ENCODE data around the gene TAOK2.

TAOK2 gene

GRCh38 chr16:29987371-29988085 lies 13.9 kb downstream of the TAOK2 start:
- DNase-seq (ENCODE audit: low read depth in 2 of 3, low spot score in 1 of 3): no peak

DNA sequence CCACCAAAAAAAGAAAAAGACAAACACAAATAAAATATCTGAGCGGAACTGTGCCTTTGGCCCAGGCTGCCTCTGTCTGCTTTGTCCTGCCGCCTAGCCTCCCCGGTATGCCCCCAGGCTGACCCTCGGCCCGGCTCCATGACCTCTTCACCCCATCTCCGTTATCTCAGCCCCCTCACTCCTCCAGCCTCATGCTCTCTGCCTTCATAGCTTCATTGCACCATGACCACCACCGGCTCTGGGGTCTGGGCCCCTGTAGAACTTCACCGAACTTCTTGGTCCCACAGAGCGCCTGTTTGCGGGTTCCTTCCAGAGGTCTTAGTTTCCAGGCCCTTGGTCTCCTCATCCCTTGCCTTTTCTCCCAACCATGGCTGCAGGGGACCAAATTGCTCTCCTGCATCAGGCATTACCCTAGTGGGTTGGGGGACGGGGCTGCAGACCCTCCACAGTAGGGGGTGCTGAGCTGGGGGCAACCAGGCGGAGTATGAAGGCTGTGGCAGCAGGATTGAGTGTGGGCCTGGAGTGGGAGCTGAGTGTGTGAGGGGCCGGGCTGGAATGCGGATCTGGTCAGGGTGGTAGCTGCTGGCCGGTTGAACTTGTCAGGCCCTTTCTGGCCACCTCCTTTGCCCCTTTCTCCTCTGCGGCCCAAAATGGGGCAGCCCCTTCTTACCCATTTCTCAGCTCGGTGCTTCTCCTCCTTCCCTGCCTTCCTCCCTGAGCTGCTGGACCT lies 14.8 kb downstream of the TAOK2 start:
- no peak for DNase-seq (ENCODE audit: low read depth in 2 of 3, low spot score in 1 of 3)

GRCh38 chr16:29989111-29989858 lies 15.6 kb downstream of the TAOK2 start:
- no peak for DNase-seq (ENCODE audit: low read depth in 2 of 3, low spot score in 1 of 3)

DNA sequence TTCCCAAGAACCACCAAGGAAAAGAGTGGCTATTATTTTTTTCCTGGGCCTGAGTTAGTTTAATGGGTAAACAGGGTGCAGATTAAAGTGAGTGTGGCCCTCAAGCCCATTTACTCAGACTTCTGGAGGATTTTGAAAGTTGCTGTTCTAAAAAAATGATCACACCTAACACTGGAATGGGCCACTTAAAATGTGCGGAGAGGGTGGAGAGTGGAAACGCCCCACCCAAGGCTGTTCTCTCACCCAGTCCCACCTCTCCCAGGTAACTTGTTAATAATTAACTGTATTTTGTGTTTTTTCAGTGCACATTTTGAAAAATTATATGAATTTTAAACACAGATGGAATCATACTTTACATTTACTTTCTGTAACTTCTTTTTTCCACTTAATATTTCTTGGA lies 16.4 kb downstream of the TAOK2 start:
- DNase-seq (ENCODE audit: low read depth in 2 of 3, low spot score in 1 of 3): no peak

DNA sequence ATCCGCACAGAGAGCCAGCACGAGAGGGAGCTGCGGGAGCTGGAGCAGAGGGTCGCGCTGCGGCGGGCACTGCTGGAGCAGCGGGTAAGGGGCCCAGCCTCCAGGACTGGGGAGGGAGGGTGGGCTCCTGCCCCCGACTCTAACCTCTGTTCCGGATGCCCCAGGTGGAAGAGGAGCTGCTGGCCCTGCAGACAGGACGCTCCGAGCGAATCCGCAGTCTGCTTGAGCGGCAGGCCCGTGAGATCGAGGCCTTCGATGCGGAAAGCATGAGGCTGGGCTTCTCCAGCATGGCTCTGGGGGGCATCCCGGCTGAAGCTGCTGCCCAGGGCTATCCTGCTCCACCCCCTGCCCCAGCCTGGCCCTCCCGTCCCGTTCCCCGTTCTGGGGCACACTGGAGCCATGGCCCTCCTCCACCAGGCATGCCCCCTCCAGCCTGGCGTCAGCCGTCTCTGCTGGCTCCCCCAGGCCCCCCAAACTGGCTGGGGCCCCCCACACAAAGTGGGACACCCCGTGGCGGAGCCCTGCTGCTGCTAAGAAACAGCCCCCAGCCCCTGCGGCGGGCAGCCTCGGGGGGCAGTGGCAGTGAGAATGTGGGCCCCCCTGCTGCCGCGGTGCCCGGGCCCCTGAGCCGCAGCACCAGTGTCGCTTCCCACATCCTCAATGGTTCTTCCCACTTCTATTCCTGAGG lies 17.4 kb downstream of the TAOK2 start:
- no peak for DNase-seq (ENCODE audit: low read depth in 2 of 3, low spot score in 1 of 3)

DNA sequence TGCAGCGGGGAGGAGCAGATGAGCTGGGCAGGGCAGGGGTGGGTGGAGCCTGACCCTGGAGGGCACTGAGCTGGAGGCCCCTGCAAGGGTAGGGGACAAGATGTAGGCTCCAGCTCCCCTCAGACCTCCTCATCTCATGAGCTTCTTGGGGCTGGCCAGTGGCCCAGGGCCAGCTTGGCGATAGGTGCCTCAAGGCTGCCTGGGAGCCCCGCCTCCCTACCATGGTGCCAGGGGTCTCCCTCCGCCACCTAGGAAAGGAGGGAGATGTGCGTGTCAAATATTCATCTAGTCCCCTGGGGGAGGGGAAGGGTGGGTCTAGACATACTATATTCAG lies 17.9 kb downstream of the TAOK2 start:
- no peak for DNase-seq (ENCODE audit: low read depth in 2 of 3, low spot score in 1 of 3)

DNA sequence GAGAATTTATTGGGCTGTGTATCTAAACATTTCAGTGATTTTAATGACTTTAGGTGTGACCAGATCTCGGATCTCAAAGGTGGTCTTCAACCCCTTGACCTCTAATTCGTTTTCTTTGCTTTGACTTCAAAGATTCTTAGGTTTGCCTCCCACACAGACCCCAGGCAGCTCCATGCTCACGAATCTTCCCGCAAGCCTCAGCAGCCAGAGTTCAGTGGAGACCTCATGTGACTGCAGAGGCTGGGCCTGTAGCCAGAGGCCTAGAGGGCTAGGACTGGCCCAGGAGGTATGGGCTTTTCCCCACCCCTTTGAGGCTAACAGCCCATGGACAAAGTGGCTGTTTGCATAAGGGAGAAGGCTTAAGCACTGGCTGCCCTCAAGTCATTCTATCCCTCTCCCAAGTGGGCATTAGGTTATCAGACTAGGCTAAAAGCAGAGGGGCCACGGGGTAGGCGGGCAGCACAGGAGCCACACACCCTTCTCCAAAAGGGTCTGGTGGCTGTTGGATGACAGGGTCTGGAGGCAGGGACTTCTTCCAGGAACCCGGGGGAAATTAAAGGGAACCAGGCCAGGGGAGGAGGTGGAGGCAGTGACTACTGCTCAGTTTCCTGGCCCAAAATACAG lies 18.8 kb downstream of the TAOK2 start:
- no peak for DNase-seq (ENCODE audit: low read depth in 2 of 3, low spot score in 1 of 3)

- no peak for DNase-seq (ENCODE audit: low read depth in 2 of 3, low spot score in 1 of 3)
Measured at GRCh38 chr16:29993191-29993902, 19.7 kb downstream of the TAOK2 start.

GRCh38 chr16:29993903-29994599 lies 20.4 kb downstream of the TAOK2 start:
- DNase-seq (ENCODE audit: low read depth in 2 of 3, low spot score in 1 of 3): no peak

GRCh38 chr16:29994600-29995323 lies 21.1 kb downstream of the TAOK2 start:
- peak; percentile 56 to 71 (median 70) for DNase-seq (ENCODE audit: low read depth in 2 of 3, low spot score in 1 of 3)

DNA sequence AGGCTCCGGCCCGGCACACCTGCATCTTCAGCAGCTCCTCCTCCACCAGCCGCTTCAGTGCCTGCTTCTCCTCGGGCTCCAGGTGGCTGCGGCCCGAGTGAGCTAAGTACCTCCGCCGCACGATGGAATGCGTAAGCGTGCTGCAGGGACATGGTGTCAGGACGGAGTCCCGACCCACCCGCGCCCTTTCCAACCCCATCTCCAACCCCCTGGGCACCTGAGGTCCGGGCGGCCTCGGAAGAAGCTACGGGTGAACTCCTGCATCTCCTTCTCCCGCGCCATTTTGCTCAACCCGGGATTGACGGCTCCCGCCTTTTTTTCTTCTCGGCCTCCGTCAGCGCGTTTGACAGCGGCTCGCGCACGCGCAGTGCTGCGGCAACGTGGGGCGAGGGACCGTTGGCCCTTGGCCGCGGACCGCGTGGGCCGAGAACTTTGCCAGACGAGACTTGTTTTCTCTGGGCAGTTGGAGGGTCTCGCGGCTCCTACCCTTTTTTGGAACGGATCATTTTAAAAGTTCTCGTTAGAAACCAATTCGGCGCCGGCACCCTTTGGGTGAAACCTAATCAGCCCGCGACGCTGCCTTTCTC lies 21.7 kb downstream of the TAOK2 start, which contains the start of gene HIRIP3:
Gene HIRIP3 (minus strand): TSS at position 294 of the 587 bp plus-strand sequence. CDS start 12 bp downstream, at position 282.
- peak; percentile 77 to 83 (median 81) for DNase-seq (ENCODE audit: low read depth in 2 of 3, low spot score in 1 of 3)

DNA sequence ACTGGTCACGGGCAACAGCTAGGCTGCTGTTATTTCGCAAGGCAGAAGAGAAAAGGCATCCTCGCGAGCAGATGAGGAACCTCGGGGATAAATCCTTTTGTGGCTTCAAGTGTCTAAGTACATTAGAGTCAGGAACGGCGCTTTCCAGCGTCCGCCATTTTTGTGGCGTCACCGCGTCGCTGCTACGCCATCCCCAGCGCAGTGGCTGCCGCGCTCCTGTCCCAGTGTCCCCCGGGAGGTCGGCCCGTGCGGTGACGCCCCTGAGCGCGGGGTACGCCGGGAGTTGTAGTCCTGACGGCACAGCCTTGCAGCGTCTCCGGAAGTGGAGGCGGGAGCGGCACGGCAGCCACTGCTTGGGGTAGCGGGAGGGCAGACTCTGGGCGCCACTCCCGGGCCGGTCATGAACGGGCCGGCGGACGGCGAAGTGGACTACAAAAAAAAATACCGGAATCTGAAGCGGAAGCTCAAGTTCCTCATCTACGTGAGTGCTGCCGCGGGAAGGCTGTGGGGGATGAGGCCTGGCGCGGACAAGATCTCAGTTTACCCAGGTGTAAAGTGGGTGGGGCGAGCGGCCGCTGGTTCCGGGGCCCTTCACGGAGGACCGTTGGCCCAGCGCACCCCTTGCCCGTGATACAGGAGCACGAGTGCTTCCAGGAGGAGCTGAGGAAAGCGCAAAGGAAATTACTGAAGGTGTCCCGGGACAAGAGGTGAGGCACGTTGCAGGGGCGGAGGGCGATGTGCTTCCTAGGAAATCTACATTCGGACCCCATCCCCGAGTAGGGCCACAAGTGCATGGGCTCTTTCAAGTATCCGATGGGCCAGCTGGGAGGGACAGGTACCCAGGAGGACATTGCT lies 22.5 kb downstream of the TAOK2 start, which contains the start of gene INO80E:
Gene INO80E (plus strand): TSS at position 331 of the 855 bp plus-strand sequence. CDS start 70 bp downstream, at position 401.
- peak; percentile 99 for DNase-seq (ENCODE audit: low read depth in 2 of 3, low spot score in 1 of 3)

DNA sequence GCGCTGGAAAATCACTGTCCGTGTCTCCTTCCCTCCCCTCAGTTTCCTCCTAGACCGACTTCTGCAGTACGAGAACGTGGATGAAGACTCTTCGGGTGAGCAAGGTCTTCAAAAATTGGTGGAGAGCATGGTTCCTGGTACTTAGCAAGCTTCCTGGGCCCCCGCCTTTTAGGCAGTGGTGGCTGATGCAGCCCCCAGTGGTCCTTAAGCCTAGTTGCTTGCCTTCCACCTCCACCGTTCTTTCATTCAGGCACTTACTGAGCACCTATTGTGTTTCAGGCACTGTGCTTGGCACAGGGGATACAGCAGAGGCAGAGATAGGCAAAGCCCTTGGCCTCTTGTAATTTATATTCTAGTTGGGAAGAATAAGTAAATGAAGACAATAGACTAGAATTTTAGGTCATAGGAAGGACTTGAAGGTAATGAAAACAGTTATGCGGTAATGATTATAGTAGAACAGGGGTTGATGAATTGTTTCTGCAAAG lies 23.1 kb downstream of the TAOK2 start:
- DNase-seq (ENCODE audit: low read depth in 2 of 3, low spot score in 1 of 3): no peak

GRCh38 chr16:29999605-30000004 lies 25.9 kb downstream of the TAOK2 start:
- no peak for DNase-seq (ENCODE audit: low read depth in 2 of 3, low spot score in 1 of 3)

DNA sequence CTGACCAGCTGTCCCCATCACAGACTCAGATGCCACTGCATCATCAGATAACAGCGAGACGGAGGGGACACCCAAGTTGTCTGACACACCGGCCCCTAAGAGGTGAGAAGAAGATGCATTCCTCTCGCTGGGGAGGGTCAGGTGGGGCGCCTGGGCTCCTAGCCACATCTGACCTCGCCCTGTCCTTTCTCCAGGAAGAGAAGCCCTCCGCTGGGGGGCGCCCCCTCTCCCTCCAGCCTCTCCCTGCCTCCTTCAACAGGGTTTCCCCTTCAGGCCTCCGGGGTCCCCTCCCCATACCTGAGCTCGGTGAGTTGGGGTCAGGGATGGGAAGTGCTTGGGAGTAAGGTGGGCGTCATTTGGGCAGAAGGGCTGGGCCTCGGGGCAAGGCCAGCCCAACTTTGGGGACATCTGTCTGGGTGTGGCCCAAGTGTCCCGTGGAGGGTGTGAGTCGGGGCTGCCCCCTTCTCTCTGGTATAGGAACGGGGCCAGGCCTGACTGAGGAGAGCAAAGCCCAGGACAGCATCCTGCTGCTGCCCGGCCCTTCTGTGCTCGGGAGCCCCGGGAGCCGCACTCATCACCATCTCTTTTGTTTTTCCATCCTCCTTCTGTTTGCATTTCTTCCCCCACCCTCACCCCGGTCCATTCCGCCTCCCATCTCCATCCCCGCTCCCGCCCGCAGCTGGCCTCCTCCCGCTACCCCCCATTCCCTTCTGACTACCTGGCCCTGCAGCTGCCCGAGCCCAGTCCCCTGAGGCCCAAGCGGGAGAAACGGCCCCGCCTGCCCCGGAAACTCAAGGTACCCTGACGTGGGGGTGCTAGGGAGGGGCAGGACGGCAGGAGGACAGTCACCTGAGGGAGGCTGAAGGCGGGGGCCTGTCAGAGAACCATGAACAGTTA lies 27.3 kb downstream of the TAOK2 start:
- DNase-seq (ENCODE audit: low read depth in 2 of 3, low spot score in 1 of 3): no peak

DNA sequence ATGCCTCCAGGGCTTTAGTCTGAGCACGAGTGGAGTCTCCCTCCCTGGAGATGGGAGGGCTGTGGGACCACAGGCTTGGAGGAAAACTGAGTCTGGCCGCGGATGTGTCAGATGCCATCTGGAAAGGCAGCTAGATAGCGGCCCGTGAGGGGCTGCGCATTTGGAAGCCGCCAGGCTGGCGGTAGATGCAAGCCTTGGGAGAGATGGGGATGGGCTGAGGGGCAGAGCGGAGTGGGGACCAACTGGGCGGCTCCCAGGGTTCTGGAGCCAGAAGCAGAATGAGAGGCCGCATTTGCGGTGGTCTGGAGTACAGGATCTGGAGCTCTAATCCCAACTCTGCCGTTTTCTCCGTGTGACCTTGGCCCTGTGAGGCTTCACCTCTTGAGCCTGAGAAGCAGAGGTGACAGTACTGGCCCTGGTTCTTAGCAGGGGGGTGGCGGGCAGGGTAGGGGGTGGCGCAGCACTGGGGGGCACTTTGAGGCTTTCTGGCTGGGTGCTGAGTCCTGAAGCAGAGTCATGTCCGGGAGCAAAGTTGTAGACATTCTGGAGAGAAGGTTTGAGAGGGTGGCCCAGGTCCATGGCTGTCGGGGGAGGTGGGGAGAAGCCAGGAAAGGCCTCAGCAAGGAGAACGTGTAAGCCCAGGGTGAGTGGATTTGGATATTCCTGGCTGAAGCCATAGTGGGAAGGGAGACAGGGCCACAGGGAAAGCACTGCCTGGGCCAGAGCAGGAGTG lies 29.1 kb downstream of the TAOK2 start:
- no peak for DNase-seq (ENCODE audit: low read depth in 2 of 3, low spot score in 1 of 3)

Measured in stimulated activated CD4-positive, alpha-beta T cell treated with anti-CD3 and anti-CD28 coated beads, Interleukin-12 subunit alpha, Interleukin-12 subunit beta, amount 100 ng/mL, for 48 hours (primary cell).